ENCODE measurements around the gene ZNF148.

The ZNF148 gene

DNA sequence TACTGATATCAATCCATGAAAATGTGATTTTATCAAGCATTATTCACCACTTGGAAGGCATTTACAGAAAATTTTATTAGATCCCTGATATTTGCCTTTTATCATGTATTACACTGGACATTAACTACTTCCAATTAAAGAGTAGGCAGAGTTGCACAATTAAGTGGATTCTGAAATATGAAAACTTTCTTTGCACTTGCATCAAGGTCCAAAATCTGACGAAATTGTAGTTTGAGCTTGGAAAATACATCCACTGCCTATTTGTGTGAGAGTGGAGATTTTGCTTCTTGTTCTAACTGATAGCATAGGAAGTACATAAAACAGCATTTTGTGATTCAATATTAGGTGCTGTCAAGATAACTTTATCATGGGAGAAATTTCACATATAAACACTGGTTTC is 113.0 kb downstream of the ZNF148 start:
- H3K4me1 ChIP-seq (ENCODE audit: control insufficient read depth, insufficient read depth, low read length) = no peaks in the 10 kb centered on the region
- H3K4me3 ChIP-seq (ENCODE audit: low read depth, low read length) = no peak overlapping the region
- H3K9me3 ChIP-seq (ENCODE audit: control insufficient read depth, insufficient read depth, low read depth, low read length) = no peaks in the 10 kb centered on the region
- CTCF ChIA-PET = interaction anchor here (0.7 kb wide), 1 partner anchor 63 kb away, joined by 4 read pairs; no protein-coding TSS in a partner anchor
- TF ChIP-seq ZNF843 (tag by site-specific recombination; IDR thresholded peaks at IDR 0.05) (no peak), ZNF585B (tag by site-specific recombination; IDR thresholded peaks at IDR 0.05) (no peak), ZBTB1 (tag by site-specific recombination; IDR thresholded peaks at IDR 0.05) (no peak), ZNF707 (tag by site-specific recombination; IDR thresholded peaks at IDR 0.05) (no peak), ZNF223 (tag by site-specific recombination; IDR thresholded peaks at IDR 0.05) (no peak), ZFP69B (tag by site-specific recombination; IDR thresholded peaks at IDR 0.05) (no peak), ZNF521 (tag by site-specific recombination; IDR thresholded peaks at IDR 0.05) (no peak), ZBTB20 (tag by site-specific recombination; IDR thresholded peaks at IDR 0.05) (no peak), ZNF416 (tag by site-specific recombination; IDR thresholded peaks at IDR 0.05) (no peak), ZNF132 (tag by site-specific recombination; IDR thresholded peaks at IDR 0.05; ENCODE audit: borderline replicate concordance) (no peak), INSM2 (tag by site-specific recombination; IDR thresholded peaks at IDR 0.05) (no peak), ZNF248 (tag by site-specific recombination; IDR thresholded peaks at IDR 0.05) (no peak), ZBTB49 (tag by site-specific recombination; IDR thresholded peaks at IDR 0.05; ENCODE audit: low read depth) (no peak), ZNF202 (tag by site-specific recombination; IDR thresholded peaks at IDR 0.05; ENCODE audit: borderline replicate concordance) (no peak), ZNF423 (tag by site-specific recombination; IDR thresholded peaks at IDR 0.05) (no peak), ZNF148 (tag by site-specific recombination; IDR thresholded peaks at IDR 0.05; ENCODE audit: borderline replicate concordance) (no peak), SCRT2 (tag by site-specific recombination; IDR thresholded peaks at IDR 0.05) (no peak), ZSCAN30 (tag by site-specific recombination; IDR thresholded peaks at IDR 0.05) (no peak)
- TF ChIP-seq, protein P1, sequence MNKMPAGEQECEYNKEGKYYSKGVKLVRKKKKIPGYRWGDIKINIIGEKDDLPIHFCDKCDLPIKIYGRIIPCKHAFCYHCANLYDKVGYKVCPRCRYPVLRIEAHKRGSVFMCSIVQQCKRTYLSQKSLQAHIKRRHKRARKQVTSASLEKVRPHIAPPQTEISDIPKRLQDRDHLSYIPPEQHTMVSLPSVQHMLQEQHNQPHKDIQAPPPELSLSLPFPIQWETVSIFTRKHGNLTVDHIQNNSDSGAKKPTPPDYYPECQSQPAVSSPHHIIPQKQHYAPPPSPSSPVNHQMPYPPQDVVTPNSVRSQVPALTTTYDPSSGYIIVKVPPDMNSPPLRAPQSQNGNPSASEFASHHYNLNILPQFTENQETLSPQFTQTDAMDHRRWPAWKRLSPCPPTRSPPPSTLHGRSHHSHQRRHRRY (tag by site-specific recombination; IDR thresholded peaks at IDR 0.05) = no peak
- POLR2A ChIA-PET = no interaction called here
- H3K27ac ChIP-seq (ENCODE audit: extremely low read depth, low read depth, low read length) = no peak overlapping the region
- H3K36me3 ChIP-seq (ENCODE audit: control insufficient read depth in 2 of 2, insufficient read depth in 1 of 2, low read length in 2 of 2) = peaks cover 0 to 8% of the 10 kb centered on the region in 2 experiments; a peak in 1 of 3 replicates

- Histone ChIP-seq H3K36me3 (ENCODE audit: control insufficient read depth in 2 of 2, insufficient read depth in 1 of 2, low read length in 2 of 2) (peaks cover 0 to 8% of the 10 kb centered on the region in 2 experiments; a peak in 1 of 3 replicates), H3K4me1 (ENCODE audit: control insufficient read depth, insufficient read depth, low read length) (no peaks in the 10 kb centered on the region), H3K9me3 (ENCODE audit: control insufficient read depth, insufficient read depth, low read depth, low read length) (no peaks in the 10 kb centered on the region), H3K4me3 (ENCODE audit: low read depth, low read length) (no peak overlapping the region), H3K27ac (ENCODE audit: extremely low read depth, low read depth, low read length) (no peak overlapping the region)
- ChIA-PET CTCF (no interaction called here), POLR2A (no interaction called here)
- TF ChIP-seq ZXDB (tag by site-specific recombination; IDR thresholded peaks at IDR 0.05) (no peak), ZNF791 (tag by site-specific recombination; IDR thresholded peaks at IDR 0.05) (no peak), ZNF692 (tag by site-specific recombination; IDR thresholded peaks at IDR 0.05) (no peak), HOXC10 (CRISPR knock-in tag; IDR thresholded peaks at IDR 0.05) (no peak), ZNF830 (tag by site-specific recombination; IDR thresholded peaks at IDR 0.05; ENCODE audit: low read depth) (no peak), ZNF416 (tag by site-specific recombination; IDR thresholded peaks at IDR 0.05) (no peak), REPIN1 (tag by site-specific recombination; IDR thresholded peaks at IDR 0.05; ENCODE audit: low read depth) (no peak)
- TF ChIP-seq, protein P2, sequence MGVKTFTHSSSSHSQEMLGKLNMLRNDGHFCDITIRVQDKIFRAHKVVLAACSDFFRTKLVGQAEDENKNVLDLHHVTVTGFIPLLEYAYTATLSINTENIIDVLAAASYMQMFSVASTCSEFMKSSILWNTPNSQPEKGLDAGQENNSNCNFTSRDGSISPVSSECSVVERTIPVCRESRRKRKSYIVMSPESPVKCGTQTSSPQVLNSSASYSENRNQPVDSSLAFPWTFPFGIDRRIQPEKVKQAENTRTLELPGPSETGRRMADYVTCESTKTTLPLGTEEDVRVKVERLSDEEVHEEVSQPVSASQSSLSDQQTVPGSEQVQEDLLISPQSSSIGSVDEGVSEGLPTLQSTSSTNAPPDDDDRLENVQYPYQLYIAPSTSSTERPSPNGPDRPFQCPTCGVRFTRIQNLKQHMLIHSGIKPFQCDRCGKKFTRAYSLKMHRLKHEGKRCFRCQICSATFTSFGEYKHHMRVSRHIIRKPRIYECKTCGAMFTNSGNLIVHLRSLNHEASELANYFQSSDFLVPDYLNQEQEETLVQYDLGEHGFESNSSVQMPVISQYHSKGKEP (tag by site-specific recombination; IDR thresholded peaks at IDR 0.05) = no peak
Observed at GRCh38 chr3:125261031-125261430, 114.1 kb downstream of the ZNF148 start.

Data from HEK293 (cell line).